RWPE1 (cell line): ENCODE measurements around the gene AKAP12.
"Not testable (repeated sequence)": the region's sequence is repeated elsewhere in the genome, so short reads cannot be mapped to it uniquely, and the experiment has no call there.

ENCODE experiments used
- CTCF ChIA-PET: fragments of 350-600 bp; sonication (Branson Sonifier 250); formaldehyde crosslinking; extraction: SDS; loops from one replicate; lab custom pipeline; 2021; lab: Yijun Ruan, JAX
- POLR2A ChIA-PET: fragments of 400-600 bp; formaldehyde crosslinking; extraction: SDS; loops from one replicate; lab custom pipeline; 2020; ENCODE audit warnings: antibody characterized with exemption; ENCODE audit not compliant: low non-redundant PET; lab: Yijun Ruan, JAX
- DNase-seq: peaks from one replicate; pipeline ENCODE4 v3.0.0; 2012; ENCODE audit warnings: low spot score
- H3K27ac ChIP-seq: fragments of 450-650 bp; 2 replicates; pipeline ENCODE4 v1.5.1; 2017
- TF ChIP-seq, protein P1 (sequence below): fragments of 450-650 bp; conservative IDR thresholded peaks from 2 replicates; pipeline ENCODE4 v1.5.1; 2017; ENCODE audit warnings: low read depth, mild to moderate bottlenecking

AKAP12 gene

DNA sequence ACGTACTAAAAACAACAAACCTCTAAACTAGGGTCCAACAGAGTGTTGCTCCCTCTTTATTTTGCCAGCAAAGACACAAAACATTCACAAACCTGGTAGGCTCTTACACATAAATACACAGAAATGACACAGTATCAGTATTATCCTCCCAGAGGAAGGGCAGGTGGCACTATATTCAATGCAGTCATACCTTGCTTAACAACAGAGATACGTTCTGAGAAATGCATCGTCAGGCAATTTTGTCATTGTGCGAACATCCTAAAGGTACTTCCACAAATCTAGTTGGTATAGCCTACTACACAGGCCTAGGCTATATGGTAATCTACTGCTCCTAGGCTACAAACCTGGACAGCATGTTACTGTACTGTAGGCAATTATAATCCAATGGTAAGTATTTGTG lies 142.0 kb downstream of the AKAP12 start:
- no peak overlapping the region for H3K27ac ChIP-seq
- DNase-seq, result no peak
- TF ChIP-seq, protein P1, sequence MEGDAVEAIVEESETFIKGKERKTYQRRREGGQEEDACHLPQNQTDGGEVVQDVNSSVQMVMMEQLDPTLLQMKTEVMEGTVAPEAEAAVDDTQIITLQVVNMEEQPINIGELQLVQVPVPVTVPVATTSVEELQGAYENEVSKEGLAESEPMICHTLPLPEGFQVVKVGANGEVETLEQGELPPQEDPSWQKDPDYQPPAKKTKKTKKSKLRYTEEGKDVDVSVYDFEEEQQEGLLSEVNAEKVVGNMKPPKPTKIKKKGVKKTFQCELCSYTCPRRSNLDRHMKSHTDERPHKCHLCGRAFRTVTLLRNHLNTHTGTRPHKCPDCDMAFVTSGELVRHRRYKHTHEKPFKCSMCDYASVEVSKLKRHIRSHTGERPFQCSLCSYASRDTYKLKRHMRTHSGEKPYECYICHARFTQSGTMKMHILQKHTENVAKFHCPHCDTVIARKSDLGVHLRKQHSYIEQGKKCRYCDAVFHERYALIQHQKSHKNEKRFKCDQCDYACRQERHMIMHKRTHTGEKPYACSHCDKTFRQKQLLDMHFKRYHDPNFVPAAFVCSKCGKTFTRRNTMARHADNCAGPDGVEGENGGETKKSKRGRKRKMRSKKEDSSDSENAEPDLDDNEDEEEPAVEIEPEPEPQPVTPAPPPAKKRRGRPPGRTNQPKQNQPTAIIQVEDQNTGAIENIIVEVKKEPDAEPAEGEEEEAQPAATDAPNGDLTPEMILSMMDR, result no peak
- ChIA-PET CTCF (no interaction called here), POLR2A (no interaction called here)

DNA sequence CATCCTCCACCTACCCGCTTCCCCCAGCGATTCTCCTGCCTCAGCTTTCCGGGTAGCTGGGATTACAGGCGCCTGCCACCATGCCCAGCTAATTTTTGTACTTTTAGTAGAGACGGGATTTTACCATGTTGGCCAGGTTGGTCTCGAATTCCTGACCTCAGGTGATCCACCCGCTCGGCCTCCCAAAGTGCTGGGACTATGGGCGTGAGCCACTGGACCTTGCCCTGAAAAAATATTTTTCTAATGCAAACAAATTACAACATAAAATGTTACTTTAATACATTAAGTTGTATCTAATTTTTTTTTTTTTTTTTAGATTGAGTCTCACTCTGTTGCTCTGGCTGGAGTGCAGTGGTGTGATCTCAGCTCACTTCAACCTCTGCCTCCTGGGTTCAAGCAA lies 142.9 kb downstream of the AKAP12 start:
- H3K27ac ChIP-seq, POLR2A ChIA-PET, DNase-seq, CTCF ChIA-PET: not testable (repeated sequence)

DNA sequence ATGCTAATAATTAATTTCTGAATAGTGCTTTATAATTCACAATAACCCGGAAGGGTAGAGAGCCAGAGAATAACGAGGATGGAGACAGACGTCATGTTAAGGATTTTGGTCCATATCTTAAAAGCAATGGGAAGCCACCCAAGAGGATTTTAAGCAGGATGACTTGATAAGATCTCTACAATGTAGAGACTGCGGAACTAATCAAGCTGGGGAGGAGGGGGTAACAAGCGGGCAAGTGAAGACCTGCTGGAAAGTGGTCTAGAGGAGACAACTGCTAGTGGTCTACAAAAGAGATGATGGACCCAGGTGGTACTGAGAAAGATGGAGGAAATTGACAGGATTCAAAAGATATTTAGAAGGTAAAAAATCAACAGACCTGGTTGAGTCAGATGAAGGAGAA lies 144.4 kb downstream of the AKAP12 start:
- TF ChIP-seq, protein P1, result no peak
- ChIA-PET CTCF (no interaction called here), POLR2A (no interaction called here)
- no peak overlapping the region for H3K27ac ChIP-seq
- DNase-seq, result no peak

DNA sequence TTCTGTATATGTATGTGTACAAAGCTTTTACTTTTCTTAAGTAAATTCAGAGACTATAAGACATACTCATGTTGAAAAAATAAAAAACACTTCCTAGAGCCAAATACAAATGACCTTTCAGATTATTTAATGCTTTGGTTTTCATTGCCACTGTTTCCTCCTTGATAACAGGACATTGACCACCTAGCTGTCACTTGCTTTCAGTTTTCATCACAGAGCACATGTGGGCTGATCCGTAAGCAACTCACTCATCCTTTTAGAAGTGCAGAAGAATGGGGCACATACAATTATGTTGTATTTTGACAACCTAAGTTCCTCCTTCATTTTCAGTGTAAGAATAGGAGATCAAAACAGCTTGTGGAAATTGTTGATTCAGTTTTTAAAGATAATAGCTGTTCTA lies 145.4 kb downstream of the AKAP12 start:
- no peak overlapping the region for H3K27ac ChIP-seq
- ChIA-PET POLR2A (no interaction called here), CTCF (no interaction called here)
- TF ChIP-seq, protein P1, result no peak
- DNase-seq, result no peak

DNA sequence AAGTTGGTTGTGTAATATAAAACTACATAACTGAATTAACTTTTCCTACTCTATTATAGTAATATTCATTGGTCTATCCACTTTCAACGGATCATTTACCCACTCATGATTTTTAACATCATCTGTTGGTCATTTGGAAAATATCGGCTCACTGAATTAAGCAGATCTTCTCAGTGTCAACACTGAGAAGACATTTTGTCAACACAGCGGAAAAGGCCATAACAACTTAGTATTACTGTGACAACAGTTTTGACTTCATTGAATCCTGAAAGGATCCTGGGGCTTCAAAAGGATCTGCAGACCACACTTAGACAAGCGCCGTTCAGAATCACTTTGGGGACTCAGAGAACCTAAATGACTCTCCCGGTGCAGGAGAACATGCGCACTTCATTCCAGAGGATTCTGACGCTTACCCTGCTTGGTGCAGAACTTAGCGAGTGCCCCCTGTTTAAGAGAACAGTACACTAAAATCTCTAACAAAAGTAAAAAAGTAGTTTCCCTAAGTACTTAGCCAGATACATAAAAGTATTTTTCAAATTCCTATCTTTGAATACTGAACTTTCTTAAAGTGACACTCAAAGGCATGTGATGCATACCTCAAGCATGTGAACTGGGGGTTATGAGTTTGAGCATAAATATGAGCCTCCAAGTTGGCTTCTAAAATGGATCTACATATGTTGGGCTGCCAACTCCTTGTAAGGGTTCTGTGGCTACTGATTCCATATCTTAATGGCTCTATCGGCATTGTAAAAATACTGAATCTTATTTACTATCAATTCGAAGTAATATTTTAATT lies 147.6 kb downstream of the AKAP12 start:
- POLR2A ChIA-PET, result no interaction called here
- no peak for DNase-seq
- CTCF ChIA-PET, result no interaction called here
- no peak overlapping the region for H3K27ac ChIP-seq
- TF ChIP-seq, protein P1, result no peak

DNA sequence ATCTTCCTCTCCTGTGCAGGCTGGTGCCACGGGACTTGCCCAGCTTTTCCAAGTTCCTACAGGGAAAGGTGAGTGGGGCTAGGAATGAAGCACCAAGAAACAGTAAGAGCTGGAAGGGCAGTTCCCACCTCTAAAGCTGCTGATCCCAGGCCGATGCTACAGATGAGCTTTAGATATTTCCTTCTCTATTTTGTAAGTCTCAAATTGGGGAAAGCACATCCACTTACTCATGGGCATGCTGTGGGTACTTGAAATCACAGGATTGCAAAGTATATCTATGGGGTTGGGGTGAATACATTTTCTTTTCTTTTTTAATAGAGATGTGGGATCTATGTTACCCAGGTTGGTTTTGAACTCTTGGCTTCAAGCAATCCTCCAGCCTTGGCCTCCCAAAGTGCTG lies 148.5 kb downstream of the AKAP12 start:
- DNase-seq, result no peak
- TF ChIP-seq, protein P1, result no peak
- ChIA-PET CTCF (no interaction called here), POLR2A (no interaction called here)
- no peak overlapping the region for H3K27ac ChIP-seq

DNA sequence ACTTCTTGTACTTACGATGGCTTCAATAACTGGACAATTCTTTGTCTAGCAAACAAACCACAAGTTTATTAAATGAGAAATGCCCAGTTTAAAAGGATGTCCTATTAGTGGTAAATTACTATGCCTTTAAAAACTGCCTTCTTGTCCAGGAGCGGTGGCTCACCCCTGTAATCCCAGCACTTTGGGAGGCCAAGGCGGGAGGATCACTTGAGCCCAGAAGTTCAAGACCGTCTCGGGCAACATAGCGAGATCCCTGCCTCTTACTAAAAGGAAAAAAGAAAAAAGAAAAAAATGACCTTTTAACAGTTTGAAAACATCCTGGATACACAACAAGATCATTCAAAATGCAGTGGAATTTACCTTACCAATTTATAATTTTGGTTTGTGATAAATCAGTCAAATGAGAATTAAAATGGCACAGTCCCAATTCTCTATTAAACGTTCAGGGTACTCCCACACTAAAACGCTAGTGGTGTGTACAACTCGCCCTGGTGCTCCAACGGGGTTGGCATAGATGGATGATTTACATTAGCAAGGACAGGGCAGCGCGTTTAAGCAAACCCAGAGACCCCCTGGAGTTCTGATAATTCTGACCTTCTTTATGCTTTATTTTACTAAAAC lies 149.3 kb downstream of the AKAP12 start:
- H3K27ac ChIP-seq, result peak overlapping the region; percentile 99
- ChIA-PET CTCF (interaction anchor here (0.6 kb wide), 1 partner anchor 20 kb away, joined by 3 read pairs; no protein-coding TSS in a partner anchor), POLR2A (interaction anchor here (0.7 to 1.0 kb wide), 3 partner anchors 10 to 1844 kb away, joined by 3 to 4 read pairs (median 3); no protein-coding TSS in a partner anchor)
- no peak for DNase-seq
- TF ChIP-seq, protein P1, result no peak
